HG03520 (cell line): Measurements from ENCODE around the gene FAM236B.
A peak's percentile ranks its signal among the peaks of the same experiment; 100 is the strongest.
"Not testable (repeated sequence)": the region's sequence is repeated elsewhere in the genome, so short reads cannot be mapped to it uniquely, and the experiment has no call there.

Experiments
- ATAC-seq: cut with Tn5 transposase; IDR thresholded peaks from one replicate; pipeline ENCODE4 v1.9.1; 2021; ENCODE audit warnings: mild to moderate bottlenecking, moderate library complexity; ENCODE audit not compliant: unreplicated experiment

FAM236B gene

GRCh38 chrX:72782560-72782959 lies at the start of gene FAM236B:
Gene FAM236B, minus strand, starts transcription at chrX:72782660. Its CDS starts 100 bp downstream, at chrX:72782560.
- ATAC-seq, result not testable (repeated sequence)

DNA sequence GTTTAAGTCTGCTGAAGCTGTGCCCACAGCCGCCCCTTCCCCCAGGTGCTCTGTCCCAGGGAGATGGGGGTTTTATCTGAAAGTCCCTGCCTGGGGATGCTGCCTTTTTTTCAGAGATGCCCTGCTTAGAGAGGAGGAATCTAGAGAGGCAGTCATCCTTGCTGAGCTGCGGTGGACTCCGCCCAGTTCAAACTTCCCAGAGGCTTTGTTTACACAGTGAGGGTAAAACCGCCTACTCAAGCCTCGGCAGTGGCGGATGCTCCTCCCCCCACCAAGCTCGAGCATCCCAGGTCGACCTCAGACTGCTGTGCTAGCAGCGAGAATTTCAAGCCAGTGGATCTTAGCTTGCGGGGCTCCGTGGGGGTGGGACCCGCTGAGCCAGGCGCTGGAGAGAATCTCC lies 48.2 kb upstream of the FAM236B start:
- not testable (repeated sequence) for ATAC-seq

DNA sequence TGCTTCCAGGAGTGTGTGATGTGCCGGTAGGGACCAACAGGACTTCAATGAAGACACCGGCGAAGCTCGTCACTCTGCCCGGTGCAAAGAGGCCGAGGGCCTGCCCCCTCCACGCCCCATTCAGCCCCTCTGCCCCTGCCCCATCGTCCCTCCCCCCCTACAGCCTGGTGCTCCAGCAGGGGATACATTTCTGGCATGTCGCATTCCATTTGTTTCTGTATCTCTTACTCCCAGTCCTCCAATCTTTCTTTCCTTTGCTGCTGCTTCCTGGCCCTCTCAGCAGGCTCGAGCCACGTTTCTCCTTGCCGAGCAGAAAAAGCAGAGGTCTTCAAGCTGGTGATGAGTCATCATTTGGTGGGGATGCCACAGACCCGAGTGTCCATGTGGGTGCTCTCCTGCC lies 25.6 kb upstream of the FAM236B start, which contains the start of gene FAM236D:
FAM236D (minus strand) TSS at position 101 of the 400 bp plus-strand sequence; CDS start at position 1, 100 bp downstream.
- not testable (repeated sequence) for ATAC-seq

DNA sequence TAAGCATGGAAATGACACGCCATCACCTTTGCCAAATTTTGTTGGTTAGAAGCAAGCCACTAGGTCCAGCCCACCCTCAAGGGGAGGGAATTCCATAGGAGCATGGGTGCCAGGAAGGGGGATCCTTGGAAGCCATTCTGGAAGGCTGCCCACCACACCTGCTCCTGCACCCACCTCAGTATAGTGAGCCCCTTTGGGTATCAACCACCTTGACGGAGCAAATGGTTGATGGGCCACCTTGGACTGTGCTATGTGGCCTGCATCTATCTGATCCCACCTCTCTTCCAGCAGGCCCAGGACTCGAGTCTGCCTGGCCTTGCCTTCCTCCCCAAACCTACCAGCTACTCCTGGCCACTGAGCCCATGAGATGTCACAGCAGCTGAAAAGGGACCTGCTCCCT lies 7.9 kb upstream of the FAM236B start:
- ATAC-seq, result not testable (repeated sequence)

DNA sequence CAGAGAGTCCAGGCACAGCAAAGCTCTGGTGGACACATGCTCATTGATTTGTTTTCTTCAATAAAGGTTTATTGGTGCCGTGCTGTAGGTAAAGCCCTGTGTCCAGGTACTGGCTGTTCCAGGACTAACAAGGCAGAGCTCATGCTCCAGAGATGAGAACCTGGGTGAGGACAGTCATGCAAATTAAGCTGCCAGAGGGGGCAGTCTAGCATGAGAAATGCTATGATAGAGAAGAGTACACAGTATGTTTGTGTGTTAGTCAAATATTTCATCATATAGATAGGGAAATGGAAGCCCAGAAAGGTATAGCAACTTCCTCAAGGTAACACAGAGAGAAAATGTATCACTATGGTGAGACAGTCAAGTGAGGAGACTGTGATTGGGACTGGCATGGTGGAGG lies 5.7 kb upstream of the FAM236B start:
- ATAC-seq, result not testable (repeated sequence)

GRCh38 chrX:72783964-72784363 lies 1.5 kb upstream of the FAM236B start:
- not testable (repeated sequence) for ATAC-seq

DNA sequence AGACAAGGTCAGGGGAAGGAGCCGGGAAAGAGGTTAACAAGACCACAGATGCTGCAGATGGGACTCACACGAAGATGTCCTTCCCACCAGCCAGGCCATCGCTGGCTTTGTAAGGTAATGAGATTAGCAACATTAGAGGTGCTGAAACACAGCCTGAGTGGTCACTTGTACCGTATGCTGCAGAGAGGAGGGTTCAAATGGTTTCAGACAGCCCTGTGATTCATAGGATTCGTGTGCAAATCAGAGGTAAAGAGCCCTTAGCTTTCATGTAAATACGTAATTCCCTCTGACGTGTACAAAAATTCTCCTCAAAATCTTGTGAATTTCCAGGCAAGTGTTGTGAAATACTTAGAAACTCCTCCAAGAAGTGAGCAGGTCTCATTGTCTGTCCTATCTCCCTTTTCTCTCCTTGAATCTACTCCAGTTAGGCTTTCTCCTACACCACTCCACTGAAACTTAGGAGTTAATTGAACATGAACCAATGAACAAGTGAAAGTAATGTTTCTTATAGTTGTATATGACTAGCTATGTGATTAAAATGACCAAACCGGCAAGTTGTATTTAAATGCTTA lies 991 bp upstream of the FAM236B start:
- not testable (repeated sequence) for ATAC-seq

DNA sequence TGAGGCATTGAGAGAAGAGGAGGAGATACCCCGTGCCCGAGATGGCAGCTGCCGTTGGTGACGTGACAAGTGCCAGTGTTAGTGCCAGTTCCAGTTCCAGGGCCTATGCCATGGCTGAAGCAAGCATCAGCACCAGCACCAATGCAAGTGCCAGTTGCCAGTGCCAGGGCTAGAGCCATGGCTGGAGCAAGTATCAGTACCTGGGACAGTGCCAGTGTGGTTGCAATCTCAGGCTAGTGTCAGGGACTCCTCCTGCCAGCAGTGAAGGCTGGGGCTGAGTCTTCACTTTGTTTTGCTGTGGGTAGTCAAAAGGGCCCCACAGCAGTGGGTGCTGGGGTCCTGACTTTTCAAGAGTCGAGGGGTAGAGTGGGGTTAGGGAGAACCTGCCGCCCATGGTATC lies 4.3 kb downstream of the FAM236B start:
- ATAC-seq, result not testable (repeated sequence)

GRCh38 chrX:72777467-72777790 lies 5.0 kb downstream of the FAM236B start:
- ATAC-seq, result peak; percentile 48

- ATAC-seq, result peak; percentile 91
These were observed 5.6 kb downstream of the FAM236B start, which contains the start of gene DMRTC1B for GRCh38 chrX:72776653-72777466. Gene DMRTC1B, plus strand, starts transcription at chrX:72776890. Its CDS starts 68,246 bp downstream, at chrX:72845136.

DNA sequence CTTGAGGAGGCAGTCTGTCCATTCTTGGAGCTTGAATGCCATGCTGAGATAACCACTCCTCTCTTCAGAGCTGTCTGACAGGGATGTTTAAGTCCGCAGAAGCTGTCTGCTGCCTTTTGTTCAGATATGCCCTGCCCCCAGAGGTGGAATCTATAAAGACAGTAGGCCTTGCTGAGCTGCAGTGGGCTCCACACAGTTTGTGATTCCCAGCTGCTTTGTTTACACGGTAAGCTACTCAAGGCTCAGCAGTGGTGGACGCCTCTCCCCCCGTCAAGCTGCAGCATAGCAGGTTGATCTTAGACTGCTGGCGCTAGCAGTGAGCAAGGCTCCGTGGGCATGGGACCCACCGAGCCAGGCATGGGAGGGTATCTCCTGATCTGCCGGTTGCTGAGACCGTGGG lies 22.0 kb downstream of the FAM236B start:
- not testable (repeated sequence) for ATAC-seq

GRCh38 chrX:72748545-72748944 lies 33.9 kb downstream of the FAM236B start:
- not testable (repeated sequence) for ATAC-seq

- not testable (repeated sequence) for ATAC-seq
These were observed 36.9 kb downstream of the FAM236B start for GRCh38 chrX:72745546-72745945.

GRCh38 chrX:72735561-72735960 lies 46.9 kb downstream of the FAM236B start:
- ATAC-seq, result no peak

- not testable (repeated sequence) for ATAC-seq
These were observed 48.8 kb downstream of the FAM236B start for GRCh38 chrX:72733636-72734035.
